Activated naive CD8-positive, alpha-beta T cell treated with anti-CD3 and anti-CD28 coated beads, Interleukin-2, amount 50 U/mL, for 24 hours (primary cell): ENCODE results near the gene C1orf159.
A peak's percentile ranks its signal among the peaks of the same experiment; 100 is the strongest.

Source experiments
- ATAC-seq: fragments of 150-1000 bp; cut with Tn5 transposase; one replicate; pipeline ENCODE4 v1.10.0; 2021
- DNase-seq: peaks from one replicate; pipeline ENCODE4 v3.0.0; 2021
- H3K27ac Mint-ChIP-seq: one replicate; pipeline ENCODE4 v1.8.0; 2021; ENCODE audit warnings: mild to moderate bottlenecking, mixed read lengths
- H3K27me3 Mint-ChIP-seq: one replicate; pipeline ENCODE4 v1.8.0; 2021; ENCODE audit warnings: mixed read lengths
- H3K36me3 Mint-ChIP-seq: one replicate; pipeline ENCODE4 v1.8.0; 2021; ENCODE audit warnings: low read depth, mixed read lengths
- H3K4me1 Mint-ChIP-seq: one replicate; pipeline ENCODE4 v1.8.0; 2021; ENCODE audit warnings: mixed read lengths
- H3K4me3 Mint-ChIP-seq: one replicate; pipeline ENCODE4 v1.8.0; 2021; ENCODE audit warnings: mild to moderate bottlenecking, moderate library complexity, mixed read lengths
- H3K9me3 Mint-ChIP-seq: one replicate; pipeline ENCODE4 v1.8.0; 2021; ENCODE audit warnings: mixed read lengths

Gene C1orf159

DNA sequence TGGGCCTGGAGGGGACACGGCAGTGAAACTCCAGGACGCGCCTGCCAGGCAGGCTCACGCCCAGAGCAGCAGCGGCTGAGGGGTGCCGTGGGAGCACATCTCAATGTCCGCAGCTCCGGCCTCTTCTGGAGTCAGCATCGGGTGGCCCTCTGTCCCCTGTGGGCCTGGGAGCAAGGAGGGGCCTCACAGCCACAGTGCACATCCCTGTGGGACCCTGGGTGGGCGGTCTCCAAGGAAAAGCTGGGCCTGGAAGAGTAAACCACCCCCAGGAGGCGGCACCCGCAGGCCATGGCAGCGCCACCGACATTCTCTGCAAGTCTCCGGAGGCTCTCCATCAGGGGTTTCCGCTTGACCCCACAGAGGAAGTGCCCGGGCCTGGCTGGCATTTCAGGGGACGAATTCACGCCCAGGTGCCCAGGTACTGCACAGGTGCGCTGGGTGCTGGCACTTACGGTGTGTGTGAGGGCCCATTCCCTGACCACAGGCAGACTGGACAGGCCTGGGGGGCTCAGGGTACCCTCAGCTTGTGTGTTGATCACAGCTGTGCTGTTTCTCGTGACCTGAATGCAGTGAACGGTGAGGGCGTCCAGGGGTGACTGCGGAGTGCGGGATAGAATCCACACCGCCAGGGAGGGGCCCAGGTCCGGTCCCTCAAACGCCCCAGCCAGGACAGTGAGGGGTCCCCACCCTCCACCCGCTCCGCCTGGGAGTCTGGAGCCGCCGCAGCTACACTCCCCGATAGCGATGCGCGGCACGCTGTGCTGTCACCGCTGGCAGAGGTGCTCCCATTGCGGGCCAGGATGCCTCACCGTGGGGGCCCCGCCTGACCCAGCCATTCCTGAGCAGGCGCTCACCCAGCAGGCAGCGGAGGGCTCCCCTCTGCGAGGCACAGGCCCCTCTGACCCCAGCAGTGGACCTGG lies 25.2 kb downstream of the C1orf159 start:
- Mint-ChIP-seq H3K4me3 (no peak overlapping the region), H3K27ac (no peak overlapping the region), H3K27me3 (no peaks in the 10 kb centered on the region), H3K4me1 (peaks cover 12% of the 10 kb centered on the region), H3K36me3 (peaks cover 12% of the 10 kb centered on the region), H3K9me3 (peaks cover 4% of the 10 kb centered on the region)
- DNase-seq (no peak), ATAC-seq (no peak)

DNA sequence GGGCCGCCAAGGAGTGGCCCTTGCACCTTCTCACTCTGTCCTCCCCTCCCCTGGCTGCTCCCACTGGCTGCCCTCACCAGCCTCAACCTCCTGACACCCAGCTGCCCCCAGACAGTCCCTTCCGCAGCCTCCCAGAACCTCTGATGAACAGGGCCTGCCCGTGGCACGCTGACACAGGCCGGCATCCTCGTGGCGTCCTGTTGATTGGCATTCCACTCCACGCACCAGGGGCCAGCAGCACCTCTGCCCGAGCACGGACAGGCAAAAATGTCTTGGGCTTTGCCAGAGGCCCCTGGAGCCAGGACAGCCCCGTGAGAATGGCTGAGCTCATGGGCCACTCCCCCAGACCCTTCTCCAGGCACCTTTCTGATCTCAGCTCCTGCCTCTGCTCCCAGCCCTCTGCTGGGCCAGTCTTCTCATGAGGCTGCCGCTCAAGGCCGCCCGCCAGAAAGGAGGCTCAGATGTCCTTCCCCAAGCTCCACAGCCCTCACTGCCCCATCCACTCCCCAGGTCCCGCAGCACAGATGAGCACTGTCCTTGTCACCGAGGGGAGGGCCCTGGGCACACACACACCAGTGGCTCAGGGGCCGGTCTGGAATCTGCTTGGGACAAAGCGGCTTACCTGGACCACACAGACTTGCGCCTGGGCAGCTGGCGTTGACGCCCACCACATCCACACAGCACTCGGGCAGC lies 26.0 kb downstream of the C1orf159 start:
- peaks cover 5% of the 10 kb centered on the region for H3K36me3 Mint-ChIP-seq
- DNase-seq (no peak), ATAC-seq (no peak)
- H3K9me3 Mint-ChIP-seq = no peaks in the 10 kb centered on the region
- H3K27me3 Mint-ChIP-seq = no peaks in the 10 kb centered on the region
- peaks cover 12% of the 10 kb centered on the region for H3K4me1 Mint-ChIP-seq
- H3K27ac Mint-ChIP-seq = no peak overlapping the region
- no peak overlapping the region for H3K4me3 Mint-ChIP-seq

GRCh38 chr1:1088801-1089680 lies 26.8 kb downstream of the C1orf159 start:
- Mint-ChIP-seq H3K9me3 (no peaks in the 10 kb centered on the region), H3K27me3 (no peaks in the 10 kb centered on the region), H3K4me3 (no peak overlapping the region), H3K27ac (no peak overlapping the region), H3K4me1 (peaks cover 12% of the 10 kb centered on the region), H3K36me3 (peaks cover 3% of the 10 kb centered on the region)
- DNase-seq (no peak), ATAC-seq (no peak)

DNA sequence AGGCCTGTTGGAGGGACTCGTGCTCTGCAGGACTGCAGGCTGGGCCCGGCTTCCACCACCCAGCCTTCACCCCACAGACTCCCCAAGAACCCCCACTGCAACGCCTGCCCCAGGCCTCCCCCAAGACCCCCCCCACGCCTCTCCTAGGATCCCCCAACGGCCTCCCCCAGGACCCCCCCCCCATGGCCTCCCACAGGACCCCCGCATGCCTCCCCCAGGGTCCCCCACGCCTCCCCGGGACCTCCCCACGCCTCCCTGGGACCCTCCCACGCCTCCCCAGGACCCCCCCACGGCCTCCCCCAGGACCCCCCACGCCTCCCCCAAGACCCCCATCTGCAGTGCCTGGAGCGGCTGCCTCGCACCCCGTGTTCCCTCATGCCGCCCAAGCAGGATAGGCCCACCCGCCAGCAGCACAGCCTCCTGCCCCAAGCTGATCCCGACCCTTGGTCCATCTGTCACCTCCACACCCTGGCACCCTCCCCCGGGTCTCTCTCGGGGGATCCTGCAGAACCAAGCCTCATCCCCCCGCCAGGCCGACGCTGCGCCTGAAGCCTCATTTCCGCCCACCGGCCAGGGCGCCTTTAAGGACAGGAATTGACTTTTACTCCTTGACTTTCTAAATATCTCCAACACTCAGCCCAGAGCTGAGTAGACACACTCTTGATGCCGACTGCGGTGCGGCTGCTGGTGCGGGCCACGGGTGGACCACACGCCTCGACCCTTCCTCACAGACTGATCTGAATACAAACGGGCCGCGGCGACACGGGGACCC lies 27.7 kb downstream of the C1orf159 start:
- Mint-ChIP-seq H3K4me1 (peaks cover 6% of the 10 kb centered on the region), H3K4me3 (no peak overlapping the region), H3K27me3 (no peaks in the 10 kb centered on the region), H3K9me3 (no peaks in the 10 kb centered on the region), H3K27ac (no peak overlapping the region), H3K36me3 (peaks cover 3% of the 10 kb centered on the region)
- peak; percentile 1 for DNase-seq
- ATAC-seq = no peak

DNA sequence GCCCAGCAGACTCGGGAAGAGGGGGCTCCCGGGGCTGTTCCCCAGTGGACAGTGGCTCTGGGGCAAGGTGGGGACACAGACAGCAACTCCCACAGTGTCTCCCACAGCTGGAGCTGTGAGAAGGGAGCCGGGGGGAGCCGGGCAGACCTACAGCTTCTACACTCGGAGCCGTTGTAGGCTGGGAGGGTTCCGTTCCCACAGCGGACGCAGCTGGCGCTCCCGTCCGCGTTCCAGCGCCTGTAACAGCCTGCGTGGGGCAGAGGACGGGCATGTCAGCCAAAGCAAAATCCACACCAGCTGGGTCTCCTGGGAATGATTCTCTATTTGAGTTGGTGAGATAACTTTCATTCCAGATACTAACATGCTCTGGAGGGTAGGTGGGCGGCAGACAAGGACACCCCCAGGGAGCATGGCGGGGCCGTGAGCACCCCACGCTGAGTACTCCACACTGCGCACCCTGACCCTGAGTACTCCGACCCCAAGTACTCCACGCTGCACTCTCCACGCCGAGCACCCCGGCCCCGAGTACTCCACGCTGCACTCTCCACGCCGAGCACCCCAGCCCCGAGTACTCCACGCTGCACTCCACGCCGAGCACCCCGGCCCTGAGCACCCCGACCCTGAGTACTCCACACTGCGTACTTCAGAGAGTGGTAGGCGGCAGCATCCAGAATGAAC lies 28.4 kb downstream of the C1orf159 start:
- no peaks in the 10 kb centered on the region for H3K4me1 Mint-ChIP-seq
- no peak overlapping the region for H3K27ac Mint-ChIP-seq
- H3K27me3 Mint-ChIP-seq = no peaks in the 10 kb centered on the region
- H3K9me3 Mint-ChIP-seq = no peaks in the 10 kb centered on the region
- peaks cover 2% of the 10 kb centered on the region for H3K36me3 Mint-ChIP-seq
- no peak for ATAC-seq
- no peak overlapping the region for H3K4me3 Mint-ChIP-seq
- DNase-seq = no peak

GRCh38 chr1:1086911-1087341 lies 29.0 kb downstream of the C1orf159 start:
- Mint-ChIP-seq H3K27me3 (no peaks in the 10 kb centered on the region), H3K36me3 (peaks cover 2% of the 10 kb centered on the region), H3K9me3 (no peaks in the 10 kb centered on the region), H3K27ac (no peak overlapping the region), H3K4me3 (no peak overlapping the region), H3K4me1 (no peaks in the 10 kb centered on the region)
- no peak for DNase-seq
- ATAC-seq = no peak

DNA sequence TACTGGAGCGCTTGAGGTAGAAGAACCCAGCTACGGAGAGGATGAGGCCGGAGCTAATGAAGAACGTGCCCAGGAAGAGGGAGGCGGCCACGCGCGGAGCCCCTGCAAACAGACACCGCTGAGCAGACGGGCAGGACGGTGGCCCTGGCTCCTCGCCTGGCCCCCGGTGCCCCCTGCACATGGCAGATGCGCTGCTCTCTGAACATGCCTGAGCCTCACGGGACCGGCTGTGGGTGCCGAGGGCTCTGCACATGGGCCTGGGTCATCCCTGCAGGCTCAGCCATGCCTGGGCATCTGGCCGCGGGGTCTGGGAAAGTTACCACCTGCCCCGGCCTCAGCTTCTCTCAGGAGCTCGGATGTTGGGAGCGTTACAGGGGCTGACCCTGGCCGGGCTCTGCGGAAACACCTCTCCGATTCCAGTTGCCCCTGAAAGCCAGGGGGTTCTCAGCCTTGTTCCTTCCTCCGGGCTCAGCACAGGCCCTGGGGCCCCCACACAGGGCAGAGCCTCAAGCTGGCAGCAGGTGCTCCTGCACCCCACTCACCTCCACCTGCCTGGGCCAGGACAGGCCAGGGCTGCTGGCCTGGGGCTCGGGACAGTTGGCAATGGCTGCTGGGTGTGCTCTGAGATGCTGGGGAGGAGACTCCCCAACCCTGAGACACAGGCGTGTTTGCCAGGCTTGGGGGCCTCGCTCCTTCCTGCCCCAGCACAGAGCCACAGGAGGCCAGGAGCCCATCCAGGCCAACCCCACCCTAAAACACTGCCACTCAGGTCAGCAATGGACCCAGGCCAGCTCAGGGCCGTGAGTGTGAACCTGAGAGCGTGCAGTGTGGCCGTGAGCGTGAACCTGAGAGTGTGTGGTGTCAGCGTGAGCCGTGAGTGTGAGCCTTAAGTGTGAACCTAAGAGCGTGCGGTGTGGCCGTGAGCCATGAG lies 29.7 kb downstream of the C1orf159 start:
- Mint-ChIP-seq H3K27ac (no peak overlapping the region), H3K36me3 (peaks cover 2% of the 10 kb centered on the region), H3K27me3 (no peaks in the 10 kb centered on the region), H3K4me1 (no peaks in the 10 kb centered on the region), H3K9me3 (no peaks in the 10 kb centered on the region), H3K4me3 (no peak overlapping the region)
- DNase-seq = peak; percentile 1
- ATAC-seq = no peak

DNA sequence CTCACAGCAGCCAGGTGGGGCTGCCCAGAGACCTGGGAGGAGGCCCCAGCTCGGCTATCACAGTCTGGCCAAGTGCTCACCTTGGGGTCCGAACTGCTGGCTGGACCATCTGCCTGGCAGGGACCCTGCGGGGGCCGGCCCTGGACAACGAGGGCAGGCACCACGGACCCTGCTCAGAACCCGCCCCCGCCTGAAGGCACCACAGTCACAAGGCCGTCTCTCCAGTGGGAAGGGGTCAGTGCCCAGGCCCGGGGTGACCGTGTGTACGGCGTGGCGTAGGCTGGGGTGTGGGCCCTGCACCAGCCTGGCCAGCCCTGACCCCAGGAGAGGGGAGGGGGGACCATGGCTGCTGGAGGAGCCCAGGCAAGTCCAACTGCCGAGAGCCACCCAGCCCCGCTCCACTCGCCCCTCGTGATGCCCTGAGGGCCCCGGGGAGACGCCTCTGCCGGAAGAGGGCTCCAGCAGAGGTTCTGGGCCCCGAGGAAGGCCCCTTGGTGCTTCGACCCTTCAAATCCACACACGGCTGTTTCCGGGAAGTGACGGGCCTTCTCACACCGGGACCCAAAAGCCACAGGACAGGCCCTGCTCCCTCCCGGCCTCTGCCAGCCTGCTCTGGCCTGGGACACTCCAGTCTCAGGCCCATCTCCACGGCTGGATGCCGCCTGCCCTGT lies 30.6 kb downstream of the C1orf159 start:
- Mint-ChIP-seq H3K4me1 (no peaks in the 10 kb centered on the region), H3K27me3 (no peaks in the 10 kb centered on the region), H3K9me3 (no peaks in the 10 kb centered on the region), H3K4me3 (no peak overlapping the region), H3K27ac (no peak overlapping the region), H3K36me3 (peaks cover 2% of the 10 kb centered on the region)
- no peak for DNase-seq
- no peak for ATAC-seq

DNA sequence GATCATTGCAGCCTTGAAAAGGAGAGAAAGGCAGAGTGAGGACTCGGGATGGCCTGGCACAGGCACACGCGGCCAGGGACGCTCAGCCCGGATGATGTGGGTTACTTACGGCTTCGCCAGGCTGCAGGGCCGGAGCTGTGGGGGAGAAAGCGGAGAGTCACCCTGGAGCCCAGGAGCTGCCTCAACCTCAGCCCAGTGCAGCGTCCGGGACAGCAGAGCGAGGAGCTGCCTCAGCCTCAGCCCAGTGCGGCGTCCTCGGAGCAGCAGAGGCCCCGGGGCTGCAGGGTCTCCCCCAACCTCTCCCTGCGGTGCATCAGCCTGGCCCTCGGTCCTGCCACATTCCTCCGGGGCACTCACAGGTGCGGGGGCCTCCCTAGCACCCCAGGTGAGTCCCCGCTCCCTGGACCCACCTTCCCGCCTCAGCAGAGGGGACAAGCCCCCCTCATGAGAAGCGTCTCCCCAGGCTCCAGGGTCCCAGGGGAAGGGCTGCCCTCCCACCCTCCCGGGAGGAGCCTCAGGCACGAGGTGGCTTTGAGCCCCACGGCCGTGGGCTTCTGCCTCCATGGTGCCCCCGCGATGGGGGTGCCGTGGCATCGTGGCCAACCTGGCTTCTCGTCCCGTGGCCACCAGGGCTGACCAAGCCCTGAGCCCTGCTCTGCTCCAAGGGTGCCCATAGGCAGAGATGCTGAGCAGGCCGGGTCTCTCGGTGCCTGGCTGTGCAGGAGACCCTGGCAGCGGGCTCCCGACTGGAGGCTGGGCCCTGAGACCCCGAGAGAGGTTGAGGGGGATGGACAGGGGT lies 31.3 kb downstream of the C1orf159 start:
- no peaks in the 10 kb centered on the region for H3K9me3 Mint-ChIP-seq
- H3K4me1 Mint-ChIP-seq = peaks cover 2% of the 10 kb centered on the region
- H3K27me3 Mint-ChIP-seq = no peaks in the 10 kb centered on the region
- ATAC-seq = no peak
- no peak overlapping the region for H3K27ac Mint-ChIP-seq
- no peak for DNase-seq
- peaks cover 2% of the 10 kb centered on the region for H3K36me3 Mint-ChIP-seq
- H3K4me3 Mint-ChIP-seq = no peak overlapping the region

GRCh38 chr1:1083416-1084371 lies 32.2 kb downstream of the C1orf159 start:
- Mint-ChIP-seq H3K9me3 (no peaks in the 10 kb centered on the region), H3K27me3 (no peaks in the 10 kb centered on the region), H3K27ac (no peak overlapping the region), H3K4me1 (peaks cover 5% of the 10 kb centered on the region), H3K4me3 (no peak overlapping the region), H3K36me3 (peaks cover 2% of the 10 kb centered on the region)
- ATAC-seq (no peak), DNase-seq (peak; percentile 2)
